Stimulated activated CD4-positive, alpha-beta T cell treated with anti-CD3 and anti-CD28 coated beads, Interleukin-1b, Interleukin-23, amount 100 ng/mL, for 48 hours (primary cell): ENCODE measurements around the gene PCGF5.
"Not testable (repeated sequence)": the region's sequence is repeated elsewhere in the genome, so short reads cannot be mapped to it uniquely, and the experiment has no call there.

Experiments used
- DNase-seq: peaks from one replicate; pipeline ENCODE4 v3.0.0-alpha.2; 2020

PCGF5 gene

DNA sequence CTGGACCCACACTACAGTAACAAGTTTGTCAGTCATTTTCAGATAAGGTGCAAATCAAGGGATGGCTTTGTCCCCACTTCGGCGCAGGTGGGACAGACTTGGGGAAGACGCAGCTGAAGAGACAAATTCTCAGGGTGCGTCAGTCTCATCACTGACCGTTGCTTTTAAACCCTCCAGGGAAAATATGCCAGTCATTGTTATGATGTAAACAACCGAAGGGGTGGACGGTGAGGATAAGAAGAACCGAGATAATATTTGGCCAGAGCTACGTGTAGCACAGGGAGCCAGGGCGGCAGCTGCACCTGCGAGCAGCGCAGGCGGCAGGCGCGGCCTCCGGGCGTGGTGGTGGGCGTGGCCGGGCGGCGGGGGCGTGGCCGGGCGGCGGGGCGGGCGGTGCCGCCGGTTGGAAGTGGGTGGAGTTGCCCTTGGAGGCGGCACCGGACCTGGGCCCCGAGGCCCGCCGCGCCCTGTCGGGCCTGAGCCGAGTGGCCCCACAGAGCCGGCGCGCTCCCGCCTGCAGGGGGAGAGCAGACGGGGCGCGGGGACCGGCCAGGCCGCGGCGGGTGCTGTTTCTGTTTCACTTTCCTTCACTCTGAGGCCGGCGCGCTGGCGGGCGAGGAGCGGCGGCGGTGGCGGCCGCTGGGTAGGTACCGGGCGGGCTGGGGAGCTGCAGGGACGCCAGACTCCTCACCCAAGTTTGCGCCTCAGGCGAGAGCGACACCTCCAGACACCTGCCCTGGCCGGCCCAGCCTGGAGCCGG, at the start of gene PCGF5:
Gene PCGF5, plus strand, starts transcription at position 470 of the 760 bp plus-strand sequence. CDS start 2,209 bp downstream, outside the sequence.
- DNase-seq: peak; percentile 90

DNA sequence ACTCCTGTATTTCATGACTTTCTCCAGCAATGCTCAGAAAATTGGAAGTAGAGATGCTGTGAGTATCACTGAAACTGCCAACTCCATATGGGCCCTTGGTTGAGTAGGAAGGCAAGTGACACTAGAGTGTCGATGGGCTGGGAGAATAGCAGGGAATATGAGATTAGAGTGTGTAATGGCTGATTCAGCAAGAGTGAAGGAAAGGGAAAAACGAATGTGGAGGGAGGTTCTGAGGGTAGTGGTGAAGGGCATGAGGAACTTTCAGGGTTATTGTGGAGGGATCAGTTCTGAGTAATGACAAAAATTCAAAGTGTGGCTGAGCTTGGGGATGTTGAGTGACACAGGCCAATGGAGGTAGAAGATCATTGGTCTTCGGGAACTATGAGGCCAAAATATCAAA, 49.0 kb upstream of the PCGF5 start:
- no peak for DNase-seq

DNA sequence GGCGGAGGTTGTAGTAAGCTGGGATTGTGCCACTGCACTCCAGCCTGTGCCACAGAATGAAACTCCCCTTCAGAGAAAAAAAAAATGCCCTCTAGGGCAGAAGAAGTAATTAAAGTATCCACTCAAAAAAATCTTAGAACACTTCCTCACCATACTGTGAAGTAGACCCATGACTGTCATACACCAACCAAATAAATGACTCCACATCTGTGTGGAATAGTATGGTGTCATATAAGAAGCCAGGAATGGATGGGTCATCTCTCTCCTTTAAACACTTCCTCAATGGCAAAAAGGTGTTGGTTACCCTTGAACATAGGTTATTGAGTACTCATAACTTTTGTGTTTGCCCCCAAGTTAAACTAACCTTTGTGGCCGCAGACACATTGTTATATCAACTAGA, 48.1 kb upstream of the PCGF5 start:
- no peak for DNase-seq

DNA sequence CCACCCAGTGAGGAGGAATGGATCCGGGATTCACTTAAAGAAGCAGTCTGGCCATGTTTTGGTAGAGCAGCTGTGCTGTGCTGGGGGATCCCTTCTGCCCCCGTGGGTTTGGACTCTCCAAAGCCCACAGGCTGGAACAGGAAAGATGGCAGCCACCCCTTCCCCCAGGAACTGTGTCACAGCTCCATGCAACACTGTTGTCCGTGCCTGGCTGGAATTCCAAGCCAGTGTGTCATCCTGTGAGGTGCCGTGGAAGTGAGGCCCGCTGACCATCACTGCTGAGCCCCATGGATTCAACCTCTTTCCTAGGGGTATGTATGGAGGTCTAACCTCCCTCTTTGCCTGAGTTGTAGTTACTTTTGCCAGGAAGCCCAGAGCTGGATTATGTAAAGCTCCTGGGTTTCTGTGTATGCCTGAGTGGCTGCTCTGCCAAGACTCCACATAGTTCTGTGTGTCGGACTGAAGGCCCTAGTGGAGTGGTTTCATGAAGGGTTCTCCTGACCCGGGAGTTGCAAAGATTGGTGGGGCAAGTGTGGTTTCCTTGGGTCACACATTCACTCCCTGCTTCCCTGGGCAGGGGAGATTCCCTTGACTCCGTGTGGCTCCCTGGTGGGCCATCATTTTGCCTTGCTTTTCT, 35.1 kb upstream of the PCGF5 start:
- no peak for DNase-seq

DNA sequence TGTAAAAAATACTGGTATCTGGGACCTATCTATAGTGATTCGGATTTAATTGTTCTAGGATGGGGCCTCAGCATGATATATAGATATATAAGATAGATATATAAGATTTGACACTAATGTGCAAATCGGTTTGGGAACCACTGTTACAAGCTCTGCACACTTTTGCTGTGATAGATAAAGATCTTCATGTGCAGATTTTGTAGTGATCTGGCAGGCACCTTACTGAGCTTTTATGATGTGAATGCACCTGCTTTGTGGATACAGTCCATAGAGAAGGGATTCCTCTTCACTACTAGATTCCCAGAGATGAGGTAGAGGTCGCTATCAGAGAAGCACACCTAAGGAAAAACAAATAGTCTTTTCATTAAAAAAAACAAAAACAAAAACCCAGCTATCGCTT, 33.3 kb upstream of the PCGF5 start:
- no peak for DNase-seq

DNA sequence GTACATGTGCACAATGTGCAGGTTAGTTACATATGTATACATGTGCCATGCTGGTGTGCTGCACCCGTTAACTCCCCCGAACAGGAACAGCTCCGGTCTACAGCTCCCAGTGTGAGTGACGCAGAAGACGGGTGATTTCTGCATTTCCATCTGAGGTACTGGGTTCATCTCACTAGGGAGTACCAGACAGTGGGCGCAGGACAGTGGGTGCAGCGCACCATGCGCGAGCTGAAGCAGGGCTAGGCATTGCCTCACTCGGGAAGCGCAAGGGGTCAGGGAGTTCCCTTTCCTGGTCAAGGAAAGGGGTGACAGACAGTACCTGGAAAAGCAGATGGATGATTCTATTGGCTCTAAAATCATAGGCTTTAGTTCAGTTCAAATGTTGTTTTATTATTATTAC, 32.5 kb upstream of the PCGF5 start:
- DNase-seq: not testable (repeated sequence)

DNA sequence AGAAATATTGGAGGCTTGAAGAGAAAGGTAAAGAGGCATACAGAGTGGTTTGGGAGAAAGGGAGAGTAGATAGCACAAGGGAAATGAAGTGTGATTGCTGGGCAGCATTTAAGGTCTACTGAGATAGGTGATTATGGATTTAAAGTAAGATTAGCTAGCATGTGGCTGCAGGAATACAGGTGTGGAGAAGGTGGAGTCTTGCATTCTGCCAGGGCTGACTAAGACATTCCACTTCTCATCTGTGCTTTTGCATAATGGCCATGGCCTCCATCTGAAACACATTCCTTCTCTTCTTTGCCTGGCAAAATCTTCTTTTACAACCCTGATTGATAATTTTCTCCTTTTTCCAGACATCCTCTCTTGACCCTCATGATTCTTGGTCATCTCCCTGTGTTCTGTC, 31.6 kb upstream of the PCGF5 start:
- no peak for DNase-seq

DNA sequence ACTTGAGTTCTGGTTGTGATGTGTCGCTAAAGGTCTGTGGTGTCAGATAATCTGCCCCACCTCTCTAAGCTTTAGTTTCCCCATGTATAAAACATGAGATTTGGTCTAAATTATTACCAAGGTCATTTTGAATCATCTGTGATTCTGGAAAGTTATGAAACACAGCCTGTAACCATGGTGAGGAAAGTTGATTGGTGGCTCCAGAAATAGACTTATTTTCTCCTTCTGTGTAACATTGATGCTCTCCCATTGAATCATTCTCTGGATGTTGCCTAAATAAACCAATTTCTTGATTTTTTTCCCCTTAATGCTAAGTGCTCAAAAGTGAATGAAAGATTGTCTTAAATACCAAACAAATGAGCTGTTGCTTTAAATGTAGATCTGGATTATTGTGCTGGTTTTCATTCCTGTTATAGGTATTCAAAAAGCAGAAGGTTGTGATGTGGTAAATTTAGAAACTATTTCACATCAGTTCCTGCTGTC, 30.0 kb upstream of the PCGF5 start:
- no peak for DNase-seq

DNA sequence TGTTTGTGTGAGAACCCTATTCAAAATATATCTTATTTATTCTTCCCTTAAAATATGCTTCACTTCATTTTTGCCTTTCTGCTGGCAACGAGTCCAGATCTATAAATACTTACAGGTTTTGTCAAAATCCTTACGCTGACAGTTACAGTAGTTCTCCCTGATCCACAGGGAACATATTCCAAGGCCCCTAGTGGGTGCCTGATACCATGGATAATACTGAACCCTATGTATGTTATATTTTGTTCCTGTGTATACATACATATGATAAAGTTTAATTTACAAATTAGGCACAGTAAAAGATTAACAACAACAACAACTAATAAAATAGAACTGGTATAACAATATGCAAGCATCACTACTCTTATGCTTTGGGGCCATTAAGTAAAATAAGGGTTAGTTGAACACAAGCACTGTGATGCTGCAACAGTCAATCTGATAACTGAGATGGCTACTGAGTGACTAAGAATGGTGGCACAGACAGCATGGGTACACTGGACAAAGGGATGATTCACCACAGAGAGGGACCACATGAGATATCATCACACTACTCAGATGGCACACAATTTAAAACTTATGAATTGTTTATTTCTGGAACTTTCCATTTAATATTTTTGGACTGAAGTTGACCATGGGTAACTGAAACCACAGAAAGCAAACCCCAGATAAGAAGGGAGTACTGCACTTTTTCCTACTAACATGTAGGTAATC, 29.4 kb upstream of the PCGF5 start:
- no peak for DNase-seq

DNA sequence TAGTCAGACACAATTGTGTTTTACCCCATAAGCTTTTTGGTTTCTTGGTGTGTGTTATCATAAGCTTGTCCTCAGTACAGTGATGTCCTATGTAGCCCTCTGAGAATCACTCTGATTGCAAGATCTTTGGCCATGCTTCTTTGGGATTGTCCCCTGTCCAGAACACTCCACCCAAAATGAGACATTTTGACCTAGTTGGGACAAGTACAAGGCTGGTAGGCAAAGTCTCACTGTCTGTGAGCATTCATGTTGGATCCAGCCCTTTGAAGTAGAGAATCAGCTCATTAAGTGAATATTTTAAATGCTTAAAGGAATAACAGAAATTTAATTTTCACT, 28.9 kb upstream of the PCGF5 start:
- DNase-seq: no peak

DNA sequence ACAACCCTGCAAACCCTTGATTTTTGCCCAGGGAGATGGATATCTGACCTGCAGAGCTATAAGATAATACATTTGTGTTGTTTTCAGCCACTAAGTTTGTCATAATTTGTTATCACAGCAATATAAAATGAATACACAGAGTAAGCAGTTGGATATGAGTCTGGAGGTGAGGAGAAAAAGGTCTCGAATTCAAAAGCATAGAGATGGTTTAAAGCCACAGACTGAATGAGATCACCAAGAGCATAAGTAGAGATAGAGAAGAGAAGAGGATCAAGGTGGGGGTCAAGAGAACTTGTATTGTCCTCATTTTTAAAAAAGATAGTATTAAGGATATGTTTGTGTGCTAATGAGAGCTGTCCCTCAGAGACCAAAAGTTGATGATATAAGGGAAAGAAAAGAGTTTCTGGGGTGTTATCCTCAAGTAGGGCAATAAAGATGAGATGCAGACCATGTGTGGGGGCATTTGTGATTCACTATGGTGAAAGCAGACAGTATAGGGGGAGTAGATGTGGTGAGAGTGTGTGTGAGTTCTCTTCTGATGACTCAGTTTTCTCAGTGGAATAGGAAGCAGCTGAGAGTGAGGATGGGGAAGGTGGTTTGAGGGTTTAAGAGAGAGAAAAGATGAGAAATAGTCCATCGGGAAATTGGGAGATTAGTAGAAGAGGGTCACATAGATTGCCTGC, 25.8 kb upstream of the PCGF5 start:
- DNase-seq: no peak

DNA sequence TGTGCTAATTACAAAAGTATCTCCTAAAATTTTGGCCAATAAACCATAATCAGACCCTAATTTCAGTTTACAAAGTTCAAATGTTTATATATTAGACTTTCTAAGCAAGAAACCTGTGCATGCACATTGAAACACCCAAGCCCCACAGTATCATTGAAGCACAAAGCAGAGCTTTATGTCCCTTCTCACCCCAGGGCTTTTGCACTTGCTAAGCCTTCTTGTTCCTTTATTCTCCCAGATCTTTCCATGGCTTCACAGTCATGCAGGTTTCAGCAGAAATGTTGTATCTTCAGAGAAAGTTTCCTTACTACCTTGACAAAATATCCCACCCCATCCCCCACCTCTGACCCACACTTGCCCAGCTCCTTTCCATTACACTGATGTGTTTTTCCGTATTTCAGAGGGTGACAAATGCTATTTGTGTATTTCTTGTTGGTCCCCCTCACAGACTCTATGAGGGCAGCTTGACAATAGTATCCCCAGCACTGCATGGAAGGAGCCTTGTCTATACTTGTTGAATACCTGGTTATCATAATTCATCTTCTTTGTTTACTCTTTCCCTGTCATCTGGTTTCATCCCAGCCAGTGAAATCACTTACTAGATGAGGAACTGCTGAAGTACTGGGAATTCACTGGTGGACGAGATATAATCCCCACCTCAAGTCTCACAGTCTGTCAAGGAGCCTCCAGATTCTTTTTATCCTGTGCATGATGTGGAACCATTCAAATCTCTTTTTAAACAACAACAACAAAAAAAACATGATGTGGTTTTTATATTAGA, 24.0 kb upstream of the PCGF5 start:
- no peak for DNase-seq

DNA sequence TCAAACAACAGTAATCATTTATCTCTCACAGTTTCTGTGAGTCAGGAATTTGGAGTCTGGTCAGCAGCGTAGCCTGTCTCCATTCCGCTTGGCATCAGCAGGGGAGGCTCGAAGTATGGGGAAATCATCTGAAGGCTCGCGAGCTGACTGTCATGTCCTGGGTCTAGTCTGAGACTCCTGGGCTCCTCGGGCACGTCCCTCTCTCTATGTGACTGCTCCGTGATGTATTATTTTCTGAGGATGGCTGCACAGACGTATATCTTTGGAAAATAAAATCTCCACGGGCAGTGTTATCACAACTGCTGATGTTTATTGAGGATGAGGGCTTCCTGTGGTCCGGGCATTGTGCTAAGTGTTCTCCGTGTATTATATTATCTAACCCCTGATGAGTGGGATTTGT, 23.3 kb upstream of the PCGF5 start:
- DNase-seq: no peak

DNA sequence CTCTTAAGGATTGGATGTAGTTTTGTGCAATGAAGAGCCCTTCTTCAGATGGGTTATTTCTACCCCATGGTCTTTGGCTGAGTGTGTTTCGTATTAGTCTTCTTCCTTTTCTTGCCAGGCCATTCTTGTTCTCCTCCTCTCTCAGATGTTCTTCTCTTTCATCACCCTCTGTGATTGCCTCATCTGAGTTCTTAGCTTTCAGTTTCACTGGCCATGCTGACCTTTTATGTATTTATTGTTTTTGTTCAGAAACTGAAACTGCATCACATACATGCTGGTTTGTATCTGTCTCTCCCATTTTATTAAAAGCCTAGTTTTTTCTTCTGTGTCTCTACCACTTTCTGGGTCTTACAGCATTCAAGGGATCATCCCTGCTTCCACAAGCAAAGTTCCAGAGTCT, 21.7 kb upstream of the PCGF5 start:
- no peak for DNase-seq

DNA sequence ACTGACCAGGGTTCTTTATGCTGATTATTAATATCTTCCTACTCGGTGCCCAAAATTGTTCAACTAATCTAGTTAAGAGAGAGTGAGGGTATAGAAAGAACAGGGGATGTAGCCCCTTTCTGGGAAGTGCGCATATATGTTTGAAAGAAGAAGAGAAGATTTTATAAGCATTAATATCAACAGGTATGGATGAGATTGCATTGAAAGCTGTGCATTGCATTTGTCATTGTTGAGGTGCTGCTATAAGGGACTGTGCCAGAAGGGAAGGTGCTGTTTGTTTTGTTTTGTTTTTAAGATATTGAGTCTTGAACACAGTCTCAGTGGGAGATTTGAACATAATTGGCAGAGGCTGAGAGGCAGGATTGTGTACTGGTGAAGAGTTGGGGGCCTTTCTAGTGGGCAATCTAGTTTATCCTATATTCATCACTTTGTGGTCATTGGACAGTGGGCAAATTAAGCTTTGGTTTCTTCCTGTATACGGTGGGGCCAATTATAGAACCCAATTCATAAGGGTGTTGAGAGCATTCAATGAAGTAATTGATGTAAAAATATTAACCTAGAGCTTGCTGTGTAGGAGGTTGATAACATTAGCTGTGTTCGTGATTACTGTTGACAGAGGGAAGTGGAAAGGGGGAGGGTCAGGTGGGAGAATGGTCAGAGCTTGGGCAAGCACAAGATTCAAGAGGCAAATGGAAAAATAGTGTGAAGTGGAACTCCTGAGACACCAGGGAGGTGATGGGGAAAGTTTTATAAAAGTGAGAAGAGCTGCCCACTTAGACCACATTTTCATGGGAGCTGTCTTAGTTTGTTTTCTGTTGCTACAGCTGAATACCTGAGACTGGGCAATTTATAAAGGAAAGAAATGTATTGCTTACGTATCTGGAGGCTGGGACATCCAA, 19.9 kb upstream of the PCGF5 start:
- DNase-seq: no peak

DNA sequence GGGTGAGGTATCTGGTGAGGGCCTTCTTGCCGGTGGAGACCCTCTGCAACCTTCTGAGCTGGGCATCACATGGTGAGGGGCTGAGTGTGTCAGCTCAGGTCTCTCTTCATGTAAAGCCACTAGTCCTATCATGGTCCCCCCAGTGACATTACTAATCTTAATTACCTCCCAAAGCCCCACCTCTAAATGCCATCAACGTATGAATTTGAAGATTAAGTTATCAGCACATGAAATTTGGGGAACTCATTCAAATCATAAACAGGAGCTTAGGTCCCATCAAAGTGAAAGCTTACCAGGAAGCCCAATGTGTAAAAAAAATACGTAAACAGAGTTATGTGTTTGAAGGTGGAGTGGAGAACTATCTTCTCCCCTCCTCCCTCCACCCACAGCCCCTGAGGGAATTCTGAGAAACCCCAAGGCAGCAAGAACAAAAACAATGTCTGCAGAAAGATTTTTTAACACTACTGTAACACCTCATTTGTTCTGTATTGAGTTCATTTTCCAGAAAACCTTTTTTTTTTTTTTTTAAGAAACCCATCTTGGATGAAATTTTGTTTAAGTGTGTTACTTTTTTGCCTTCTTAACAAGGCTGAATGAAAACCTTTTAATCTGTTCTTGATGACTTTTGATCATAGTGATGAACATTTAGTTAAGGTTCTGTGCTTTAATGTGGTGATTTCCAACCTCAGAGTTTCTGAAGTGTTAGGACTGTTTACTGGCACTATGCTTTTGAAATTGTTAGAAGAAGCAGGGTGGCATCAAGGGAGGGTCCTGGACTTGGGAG, 19.1 kb upstream of the PCGF5 start:
- DNase-seq: peak; percentile 39

DNA sequence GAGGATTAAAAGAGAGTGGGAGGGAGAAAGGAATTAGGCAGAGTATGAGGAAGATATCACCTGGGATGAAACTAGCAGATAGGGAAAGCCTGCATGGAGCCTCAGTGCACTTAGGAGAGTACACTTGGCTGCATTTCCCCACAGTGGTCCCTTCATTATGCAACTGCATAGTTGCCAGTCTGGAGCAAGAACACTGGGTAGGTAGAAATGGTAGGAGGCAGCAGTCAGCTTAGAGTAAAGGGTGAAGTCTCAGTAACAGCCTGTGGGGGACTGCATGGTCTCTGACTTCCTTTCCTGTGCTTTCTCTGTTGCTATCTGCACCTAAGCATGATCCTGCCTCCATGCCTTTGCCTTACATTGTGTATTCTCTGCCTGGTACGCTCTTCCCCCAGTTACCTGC, 14.0 kb upstream of the PCGF5 start:
- DNase-seq: no peak

DNA sequence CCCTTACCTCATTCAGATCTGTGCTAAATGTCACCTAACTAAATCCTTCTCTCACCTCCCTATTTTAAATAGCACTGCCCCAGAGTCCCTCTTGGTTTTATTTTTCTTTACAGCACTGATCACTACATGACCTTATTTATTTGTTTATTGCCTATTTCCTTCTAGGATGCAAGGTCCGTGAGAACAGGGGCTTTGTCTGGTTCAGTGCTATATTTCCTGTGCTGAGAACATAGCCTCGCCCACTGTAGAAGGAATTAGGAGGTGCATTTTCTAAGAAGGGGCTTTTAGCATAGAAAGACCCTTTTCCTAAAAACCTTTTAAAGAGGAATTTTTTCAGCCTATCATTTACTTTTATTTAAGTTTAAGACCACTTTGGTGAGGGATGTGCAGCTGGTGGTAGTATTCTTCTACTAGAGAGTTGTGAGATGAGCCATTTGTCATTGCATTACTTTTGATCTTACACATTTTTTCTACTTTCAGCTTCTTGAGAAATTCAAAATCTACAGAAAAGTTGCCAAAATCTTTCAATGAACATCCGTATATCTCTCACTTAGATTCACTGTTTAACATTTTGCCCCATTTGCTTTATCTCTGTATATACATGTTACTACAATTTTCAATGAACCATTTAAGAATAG, 13.5 kb upstream of the PCGF5 start:
- no peak for DNase-seq

DNA sequence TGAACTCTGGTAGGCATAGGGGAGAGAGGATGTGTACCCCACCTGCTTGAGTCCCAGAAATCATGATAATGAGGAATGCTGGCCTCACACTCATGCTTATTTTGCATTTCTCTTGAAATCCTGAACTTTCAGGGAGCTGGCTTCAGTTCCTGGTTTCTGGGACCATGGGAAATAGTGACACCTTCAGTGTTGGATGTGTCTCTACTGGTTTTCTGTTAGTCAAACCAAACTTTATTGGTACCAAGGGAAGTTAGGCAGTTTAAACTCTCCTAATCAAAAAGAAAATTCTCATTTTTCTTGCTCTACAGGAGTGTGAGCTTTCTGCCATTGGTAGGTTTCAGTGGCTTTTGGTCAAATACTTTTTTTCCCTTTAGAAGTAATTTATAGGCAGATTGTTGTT, 11.8 kb upstream of the PCGF5 start:
- DNase-seq: no peak

DNA sequence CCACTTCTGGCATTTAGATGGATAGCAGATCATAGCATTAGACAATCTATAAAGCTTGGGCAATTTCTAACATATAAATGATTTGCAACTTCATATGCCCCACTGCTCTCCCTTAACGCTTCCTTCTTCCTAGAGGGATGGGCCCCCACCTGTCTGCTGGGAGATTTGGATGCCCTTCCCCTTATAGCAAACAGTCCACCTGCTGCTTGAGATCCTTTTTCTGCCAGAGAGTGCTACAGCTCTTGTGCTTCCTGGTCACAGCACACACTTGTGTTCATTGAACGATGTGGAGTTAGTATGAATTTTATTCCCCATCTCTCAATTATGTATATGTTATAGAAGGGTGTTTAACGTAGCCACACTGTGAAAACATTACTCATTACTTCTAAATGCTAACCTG, 10.4 kb upstream of the PCGF5 start:
- no peak for DNase-seq
